HepG2 (cell line): ENCODE data around the gene RFC1. TPM values are rescaled to one million over a fixed set of nuclear protein-coding genes. Genes with fewer than 3 reads are reported as not detected.
A peak's percentile ranks its signal among the peaks of the same experiment; 100 is the strongest.

Experiments
- ARNT2 ChIP-seq: sonication (generic); formaldehyde crosslinking; IDR thresholded peaks from 2 replicates; pipeline ENCODE4 v1.8.0; 2022; ENCODE audit warnings: mild to moderate bottlenecking, low read depth, missing genetic modification reagents, moderate library complexity
- ATRX ChIP-seq: sonication (generic); formaldehyde crosslinking; IDR thresholded peaks from 2 replicates; pipeline ENCODE4 v1.4.0; 2020; ENCODE audit warnings: missing genetic modification reagents, borderline replicate concordance
- CBFB ChIP-seq: sonication (generic); formaldehyde crosslinking; IDR thresholded peaks from 2 replicates; pipeline ENCODE4 v1.4.0; 2020; ENCODE audit warnings: missing genetic modification reagents
- CHCHD3 ChIP-seq: sonication (generic); formaldehyde crosslinking; IDR thresholded peaks from 2 replicates; pipeline ENCODE4 v1.8.0; 2022; ENCODE audit warnings: mild to moderate bottlenecking, missing genetic modification reagents, moderate library complexity
- GATAD1 ChIP-seq: IDR thresholded peaks from 2 replicates; pipeline ENCODE4 v1.6.1; 2016; ENCODE audit warnings: missing genetic modification reagents, missing compliant biosample characterization
- GLI4 ChIP-seq: sonication (generic); formaldehyde crosslinking; IDR thresholded peaks from 2 replicates; pipeline ENCODE4 v1.5.1; 2020; ENCODE audit warnings: missing genetic modification reagents, mild to moderate bottlenecking, moderate library complexity, borderline replicate concordance
- HHEX ChIP-seq: IDR thresholded peaks from 2 replicates; pipeline ENCODE4 v1.6.1; 2016; ENCODE audit warnings: control low read depth
- IKZF1 ChIP-seq: fragments of 450-650 bp; IDR thresholded peaks from 2 replicates; pipeline ENCODE4 v1.7.1; 2016
- NR3C1 ChIP-seq: sonication (generic); formaldehyde crosslinking; IDR thresholded peaks from 2 replicates; pipeline ENCODE4 v1.4.0; 2020; ENCODE audit warnings: missing genetic modification reagents
- PAF1 ChIP-seq: IDR thresholded peaks from 2 replicates; pipeline ENCODE4 v1.6.1; 2016; ENCODE audit warnings: missing genetic modification reagents, missing compliant biosample characterization
- PTBP1 ChIP-seq: fragments of 200-400 bp; formaldehyde crosslinking; IDR thresholded peaks from 2 replicates; pipeline ENCODE4 v1.6.1; 2018; ENCODE audit warnings: low read length, low read depth; ENCODE audit not compliant: poor library complexity, severe bottlenecking
- SATB2 ChIP-seq: sonication (generic); formaldehyde crosslinking; IDR thresholded peaks from 2 replicates; pipeline ENCODE4 v1.5.0; 2020; ENCODE audit warnings: missing genetic modification reagents
- SMAD9 ChIP-seq: sonication (generic); formaldehyde crosslinking; IDR thresholded peaks from 2 replicates; pipeline ENCODE4 v1.5.1; 2020; ENCODE audit warnings: mild to moderate bottlenecking, missing genetic modification reagents
- SMARCE1 ChIP-seq: fragments of 450-650 bp; IDR thresholded peaks from 2 replicates; pipeline ENCODE4 v1.6.1; 2017; ENCODE audit warnings: borderline replicate concordance
- TAF15 ChIP-seq: fragments of 200-400 bp; formaldehyde crosslinking; IDR thresholded peaks from one replicate; pipeline ENCODE4 v1.6.1; 2018; ENCODE audit warnings: mild to moderate bottlenecking, low read depth, low read length; ENCODE audit not compliant: poor library complexity, severe bottlenecking
- TRIM24 ChIP-seq: sonication (generic); formaldehyde crosslinking; IDR thresholded peaks from 2 replicates; pipeline ENCODE4 v1.8.0; 2022; ENCODE audit warnings: mild to moderate bottlenecking, missing genetic modification reagents
- ZBTB7A ChIP-seq: sonication (generic); formaldehyde crosslinking; IDR thresholded peaks from 2 replicates; pipeline ENCODE4 v1.8.0; 2022; ENCODE audit warnings: mild to moderate bottlenecking, missing genetic modification reagents
- ZNF260 ChIP-seq: sonication (generic); formaldehyde crosslinking; IDR thresholded peaks from 2 replicates; pipeline ENCODE4 v1.4.0; 2020; ENCODE audit warnings: missing genetic modification reagents, low read depth, mild to moderate bottlenecking, borderline replicate concordance
- ZNF34 ChIP-seq: sonication (generic); formaldehyde crosslinking; IDR thresholded peaks from 2 replicates; pipeline ENCODE4 v1.4.0; 2020; ENCODE audit warnings: mild to moderate bottlenecking, missing genetic modification reagents, borderline replicate concordance
- ZNF552 ChIP-seq: sonication (generic); formaldehyde crosslinking; IDR thresholded peaks from 2 replicates; pipeline ENCODE4 v1.9.0; 2022; ENCODE audit warnings: missing genetic modification reagents, mild to moderate bottlenecking, borderline replicate concordance
- ZNF569 ChIP-seq: sonication (generic); formaldehyde crosslinking; IDR thresholded peaks from 2 replicates; pipeline ENCODE4 v1.5.0; 2020; ENCODE audit warnings: mild to moderate bottlenecking, missing genetic modification reagents, moderate library complexity, borderline replicate concordance
- ZNF619 ChIP-seq: sonication (generic); formaldehyde crosslinking; IDR thresholded peaks from 2 replicates; pipeline ENCODE4 v1.4.0; 2020; ENCODE audit warnings: mild to moderate bottlenecking, missing genetic modification reagents
- ZNF672 ChIP-seq: sonication (generic); formaldehyde crosslinking; IDR thresholded peaks from 2 replicates; pipeline ENCODE4 v1.8.1; 2022; ENCODE audit warnings: missing genetic modification reagents
- polyA plus RNA-seq, 8 experiments: library from polyadenylated mRNA; depleted of rRNA in 3 of 8; stranded (reverse) in 7 of 8; unstranded in 1 of 8; fragments of >200 nt; fragmentation: Illumina TruSeq in 4 of 8; extraction: Trizol in 4 of 8; gene quantifications; 2 replicates each; pipeline versions ENCODE4 v1.2.1 to v1.2.3, GENCODE V29; 2011 to 2016; ENCODE audit warnings: low read depth in 4 of 8, missing spikeins in 1 of 8, mixed read lengths in 1 of 8; ENCODE audit not compliant: insufficient read depth in 1 of 8
- total RNA-seq, 5 experiments: library from RNA; depleted of rRNA; stranded (reverse); fragments of >200 nt; fragmentation: Illumina TruSeq; extraction: Trizol; gene quantifications; 2 replicates each; pipeline ENCODE4 v1.2.3, GENCODE V29; 2016; ENCODE audit warnings: low read depth in 1 of 5
- TF ChIP-seq, protein P1 (sequence below): IDR thresholded peaks from 2 replicates; pipeline ENCODE4 v1.6.1; 2016; ENCODE audit warnings: control low read depth
- TF ChIP-seq, protein P2 (sequence below): sonication (generic); formaldehyde crosslinking; IDR thresholded peaks from 2 replicates; pipeline ENCODE4 v1.4.0; 2020; ENCODE audit warnings: low read depth, mild to moderate bottlenecking, missing genetic modification reagents
- TF ChIP-seq, protein P3 (sequence below): sonication (generic); formaldehyde crosslinking; IDR thresholded peaks from 2 replicates; pipeline ENCODE4 v1.5.1; 2020; ENCODE audit warnings: missing genetic modification reagents, mild to moderate bottlenecking, borderline replicate concordance
- TF ChIP-seq, protein P4 (sequence below): sonication (generic); formaldehyde crosslinking; IDR thresholded peaks from 2 replicates; pipeline ENCODE4 v1.4.0; 2020; ENCODE audit warnings: missing genetic modification reagents, borderline replicate concordance
- TF ChIP-seq, protein P5 (sequence below): sonication (generic); formaldehyde crosslinking; IDR thresholded peaks from 2 replicates; pipeline ENCODE4 v1.4.0; 2020; ENCODE audit warnings: mild to moderate bottlenecking, missing genetic modification reagents

The RFC1 gene
- total and polyA plus RNA-seq, 2 of the 13 experiments (the other 11 are each of a cell fraction or from before 2014, with no cell fraction given) = 15.9 to 78.8 TPM

GRCh38 chr4:39274503-39274902 lies 91.7 kb downstream of the RFC1 start (continued):
- TF ChIP-seq, protein P1, sequence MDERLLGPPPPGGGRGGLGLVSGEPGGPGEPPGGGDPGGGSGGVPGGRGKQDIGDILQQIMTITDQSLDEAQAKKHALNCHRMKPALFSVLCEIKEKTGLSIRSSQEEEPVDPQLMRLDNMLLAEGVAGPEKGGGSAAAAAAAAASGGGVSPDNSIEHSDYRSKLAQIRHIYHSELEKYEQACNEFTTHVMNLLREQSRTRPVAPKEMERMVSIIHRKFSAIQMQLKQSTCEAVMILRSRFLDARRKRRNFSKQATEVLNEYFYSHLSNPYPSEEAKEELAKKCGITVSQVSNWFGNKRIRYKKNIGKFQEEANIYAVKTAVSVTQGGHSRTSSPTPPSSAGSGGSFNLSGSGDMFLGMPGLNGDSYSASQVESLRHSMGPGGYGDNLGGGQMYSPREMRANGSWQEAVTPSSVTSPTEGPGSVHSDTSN (CRISPR knock-in tag) = 0 out of 2 replicates have a peak, but pooled peaks have one; percentile 27
- TF ChIP-seq ATRX (CRISPR knock-in tag) (no peak), ZNF569 (CRISPR knock-in tag) (no peak), SATB2 (CRISPR knock-in tag) (no peak), ZNF619 (CRISPR knock-in tag) (no peak), CHCHD3 (CRISPR knock-in tag) (no peak), GLI4 (no peak), ARNT2 (CRISPR knock-in tag) (no peak), GATAD1 (CRISPR knock-in tag) (no peak), HHEX (CRISPR knock-in tag) (no peak), TRIM24 (CRISPR knock-in tag) (no peak), PTBP1 (no peak), ZBTB7A (CRISPR knock-in tag) (no peak), ZNF672 (CRISPR knock-in tag) (no peak), IKZF1 (no peak), SMARCE1 (no peak), ZNF552 (no peak), NR3C1 (CRISPR knock-in tag) (no peak), ZNF34 (CRISPR knock-in tag) (no peak), TAF15 (no peak), CBFB (CRISPR knock-in tag) (no peak), SMAD9 (CRISPR knock-in tag) (no peak), ZNF260 (CRISPR knock-in tag) (no peak), PAF1 (CRISPR knock-in tag) (no peak)
- TF ChIP-seq, protein P2, sequence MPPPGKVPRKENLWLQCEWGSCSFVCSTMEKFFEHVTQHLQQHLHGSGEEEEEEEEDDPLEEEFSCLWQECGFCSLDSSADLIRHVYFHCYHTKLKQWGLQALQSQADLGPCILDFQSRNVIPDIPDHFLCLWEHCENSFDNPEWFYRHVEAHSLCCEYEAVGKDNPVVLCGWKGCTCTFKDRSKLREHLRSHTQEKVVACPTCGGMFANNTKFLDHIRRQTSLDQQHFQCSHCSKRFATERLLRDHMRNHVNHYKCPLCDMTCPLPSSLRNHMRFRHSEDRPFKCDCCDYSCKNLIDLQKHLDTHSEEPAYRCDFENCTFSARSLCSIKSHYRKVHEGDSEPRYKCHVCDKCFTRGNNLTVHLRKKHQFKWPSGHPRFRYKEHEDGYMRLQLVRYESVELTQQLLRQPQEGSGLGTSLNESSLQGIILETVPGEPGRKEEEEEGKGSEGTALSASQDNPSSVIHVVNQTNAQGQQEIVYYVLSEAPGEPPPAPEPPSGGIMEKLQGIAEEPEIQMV (CRISPR knock-in tag) = no peak
- TF ChIP-seq, protein P3, sequence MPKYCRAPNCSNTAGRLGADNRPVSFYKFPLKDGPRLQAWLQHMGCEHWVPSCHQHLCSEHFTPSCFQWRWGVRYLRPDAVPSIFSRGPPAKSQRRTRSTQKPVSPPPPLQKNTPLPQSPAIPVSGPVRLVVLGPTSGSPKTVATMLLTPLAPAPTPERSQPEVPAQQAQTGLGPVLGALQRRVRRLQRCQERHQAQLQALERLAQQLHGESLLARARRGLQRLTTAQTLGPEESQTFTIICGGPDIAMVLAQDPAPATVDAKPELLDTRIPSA (CRISPR knock-in tag) = no peak
- TF ChIP-seq, protein P4, sequence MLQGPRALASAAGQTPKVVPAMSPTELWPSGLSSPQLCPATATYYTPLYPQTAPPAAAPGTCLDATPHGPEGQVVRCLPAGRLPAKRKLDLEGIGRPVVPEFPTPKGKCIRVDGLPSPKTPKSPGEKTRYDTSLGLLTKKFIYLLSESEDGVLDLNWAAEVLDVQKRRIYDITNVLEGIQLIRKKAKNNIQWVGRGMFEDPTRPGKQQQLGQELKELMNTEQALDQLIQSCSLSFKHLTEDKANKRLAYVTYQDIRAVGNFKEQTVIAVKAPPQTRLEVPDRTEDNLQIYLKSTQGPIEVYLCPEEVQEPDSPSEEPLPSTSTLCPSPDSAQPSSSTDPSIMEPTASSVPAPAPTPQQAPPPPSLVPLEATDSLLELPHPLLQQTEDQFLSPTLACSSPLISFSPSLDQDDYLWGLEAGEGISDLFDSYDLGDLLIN (CRISPR knock-in tag) = no peak
- TF ChIP-seq, protein P5, sequence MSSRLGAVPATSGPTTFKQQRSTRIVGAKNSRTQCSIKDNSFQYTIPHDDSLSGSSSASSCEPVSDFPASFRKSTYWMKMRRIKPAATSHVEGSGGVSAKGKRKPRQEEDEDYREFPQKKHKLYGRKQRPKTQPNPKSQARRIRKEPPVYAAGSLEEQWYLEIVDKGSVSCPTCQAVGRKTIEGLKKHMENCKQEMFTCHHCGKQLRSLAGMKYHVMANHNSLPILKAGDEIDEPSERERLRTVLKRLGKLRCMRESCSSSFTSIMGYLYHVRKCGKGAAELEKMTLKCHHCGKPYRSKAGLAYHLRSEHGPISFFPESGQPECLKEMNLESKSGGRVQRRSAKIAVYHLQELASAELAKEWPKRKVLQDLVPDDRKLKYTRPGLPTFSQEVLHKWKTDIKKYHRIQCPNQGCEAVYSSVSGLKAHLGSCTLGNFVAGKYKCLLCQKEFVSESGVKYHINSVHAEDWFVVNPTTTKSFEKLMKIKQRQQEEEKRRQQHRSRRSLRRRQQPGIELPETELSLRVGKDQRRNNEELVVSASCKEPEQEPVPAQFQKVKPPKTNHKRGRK (CRISPR knock-in tag) = no peak
